ENCODE measurements around the gene KATNB1. TPM values are rescaled to one million over a fixed set of nuclear protein-coding genes. Genes with fewer than 3 reads are reported as not detected.

Gene KATNB1
- total RNA-seq, 1 donor from 2014 or later: 34.7 TPM

DNA sequence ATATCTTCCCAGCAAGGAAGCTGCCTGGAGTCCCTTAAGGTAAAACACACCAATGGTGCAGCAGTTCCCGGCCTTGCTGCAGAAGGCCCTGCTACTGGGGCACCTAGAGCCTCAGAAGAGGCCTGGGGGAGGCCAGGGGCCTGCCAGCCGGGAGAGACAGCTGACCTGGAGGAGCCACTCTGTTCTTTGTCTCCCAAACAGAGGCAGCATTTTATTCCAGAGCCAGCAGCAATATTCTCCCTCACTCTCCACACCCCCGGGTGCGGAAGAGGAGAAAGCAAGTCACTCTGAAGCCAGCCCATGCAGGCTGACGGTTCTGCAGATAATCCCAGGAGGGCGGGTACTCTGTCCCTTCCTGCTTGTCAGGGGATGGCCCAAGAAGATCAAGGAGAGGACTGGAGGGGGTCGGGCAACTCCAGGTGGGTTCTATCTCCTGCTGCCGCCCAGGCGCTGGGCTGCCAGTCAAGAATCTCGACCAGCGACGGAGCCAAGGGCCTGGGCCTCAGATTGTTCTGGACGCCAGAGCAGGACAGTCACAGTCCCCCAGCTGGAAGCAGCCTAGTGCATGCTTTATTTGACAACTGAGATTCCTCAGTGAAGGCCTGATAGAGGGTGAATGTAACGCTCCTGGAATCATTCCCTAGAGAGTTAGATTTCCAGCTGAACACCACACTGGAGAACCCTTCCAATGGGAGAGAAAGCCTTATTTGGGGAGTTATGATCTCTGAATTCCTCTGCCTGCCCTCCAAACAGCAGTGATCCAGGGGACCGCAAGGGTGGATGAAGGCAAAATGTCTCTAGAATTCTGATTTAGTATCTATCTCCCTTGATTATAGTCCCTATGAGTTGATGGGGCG, 67.8 kb downstream of the KATNB1 start:
- TF ChIP-seq, protein P1, sequence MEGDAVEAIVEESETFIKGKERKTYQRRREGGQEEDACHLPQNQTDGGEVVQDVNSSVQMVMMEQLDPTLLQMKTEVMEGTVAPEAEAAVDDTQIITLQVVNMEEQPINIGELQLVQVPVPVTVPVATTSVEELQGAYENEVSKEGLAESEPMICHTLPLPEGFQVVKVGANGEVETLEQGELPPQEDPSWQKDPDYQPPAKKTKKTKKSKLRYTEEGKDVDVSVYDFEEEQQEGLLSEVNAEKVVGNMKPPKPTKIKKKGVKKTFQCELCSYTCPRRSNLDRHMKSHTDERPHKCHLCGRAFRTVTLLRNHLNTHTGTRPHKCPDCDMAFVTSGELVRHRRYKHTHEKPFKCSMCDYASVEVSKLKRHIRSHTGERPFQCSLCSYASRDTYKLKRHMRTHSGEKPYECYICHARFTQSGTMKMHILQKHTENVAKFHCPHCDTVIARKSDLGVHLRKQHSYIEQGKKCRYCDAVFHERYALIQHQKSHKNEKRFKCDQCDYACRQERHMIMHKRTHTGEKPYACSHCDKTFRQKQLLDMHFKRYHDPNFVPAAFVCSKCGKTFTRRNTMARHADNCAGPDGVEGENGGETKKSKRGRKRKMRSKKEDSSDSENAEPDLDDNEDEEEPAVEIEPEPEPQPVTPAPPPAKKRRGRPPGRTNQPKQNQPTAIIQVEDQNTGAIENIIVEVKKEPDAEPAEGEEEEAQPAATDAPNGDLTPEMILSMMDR (conservative IDR thresholded peaks at IDR 0.05; ENCODE audit: low read depth, low read length): no peak
- no peak for DNase-seq (ENCODE audit: low read depth)
- no peak overlapping the region for H3K4me3 ChIP-seq (ENCODE audit: low read depth, low read length)

DNA sequence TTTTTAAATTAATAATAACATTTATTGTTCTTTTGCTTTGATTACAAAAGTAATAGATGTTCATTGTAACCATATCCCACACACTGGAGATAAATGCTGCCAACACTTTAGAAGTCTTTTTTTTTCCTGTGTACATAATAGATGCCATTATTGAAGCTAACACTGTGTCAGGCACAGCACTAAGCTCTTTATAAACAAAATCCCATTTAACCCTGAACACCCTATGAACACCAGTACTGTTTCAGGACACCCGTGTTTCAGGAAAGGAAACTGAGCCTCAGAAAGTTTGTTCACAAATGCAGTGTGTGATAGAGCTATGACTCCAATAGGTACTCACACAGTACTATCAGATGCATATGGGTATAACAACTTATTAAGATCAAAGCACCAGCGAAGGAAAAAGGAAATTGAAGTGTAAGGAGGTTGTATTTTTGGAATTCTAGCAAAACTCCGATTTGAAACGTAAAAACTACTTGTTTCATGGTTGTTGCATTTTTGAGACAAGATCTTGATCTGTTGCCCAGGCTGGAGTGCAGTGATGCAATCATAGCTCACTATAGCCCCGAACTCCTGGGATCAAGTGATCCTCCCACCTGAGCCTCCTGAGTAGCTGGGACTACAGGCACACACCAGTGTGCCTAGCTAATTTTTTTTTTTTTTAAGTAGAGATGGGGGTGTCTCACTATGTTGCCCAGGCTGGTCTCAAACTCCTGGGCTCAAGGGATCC, 68.7 kb downstream of the KATNB1 start:
- no peak overlapping the region for H3K4me3 ChIP-seq (ENCODE audit: low read depth, low read length)

DNA sequence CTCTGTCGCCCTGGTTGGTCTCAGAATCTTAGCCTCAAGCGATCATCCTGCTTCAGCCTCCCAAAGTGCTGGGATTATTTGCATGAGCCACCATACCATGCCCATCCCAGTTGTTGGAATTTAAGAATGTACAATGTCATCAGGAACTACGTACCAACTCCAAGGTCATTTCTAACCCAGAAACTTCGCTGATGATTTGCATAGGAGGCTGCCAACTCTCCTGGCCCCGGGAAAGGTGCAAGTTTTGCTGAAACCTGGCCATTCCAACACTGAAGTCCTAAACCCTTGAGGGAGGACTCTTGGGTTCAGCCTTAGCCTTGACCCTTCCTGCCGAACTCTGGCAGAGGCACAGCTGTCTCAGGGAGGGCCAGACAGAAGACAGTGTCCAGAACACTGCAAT, 69.6 kb downstream of the KATNB1 start:
- TF ChIP-seq, protein P1 (conservative IDR thresholded peaks at IDR 0.05; ENCODE audit: low read depth, low read length): no peak
- no peak overlapping the region for H3K4me3 ChIP-seq (ENCODE audit: low read depth, low read length)
- no peak for DNase-seq (ENCODE audit: low read depth)

More for the DNA sequence above, 68.7 kb downstream of the KATNB1 start:
- no peak for DNase-seq (ENCODE audit: low read depth)
- TF ChIP-seq, protein P1 (conservative IDR thresholded peaks at IDR 0.05; ENCODE audit: low read depth, low read length): no peak

Other genes starting within 250 kb of the KATNB1 start
- 35.3 and 39.5 TPM in 2 replicates for gene DOK4, start 249.3 kb upstream of the KATNB1 start, total RNA-seq
- gene CCDC102A, start 199.2 kb upstream of the KATNB1 start, total RNA-seq: 14.0 and 22.7 TPM in 2 replicates
- 0.29 and 0.58 TPM in 2 replicates for gene ADGRG5, start 193.1 kb upstream of the KATNB1 start, total RNA-seq
- gene ADGRG1, start 107.1 kb upstream of the KATNB1 start, total RNA-seq: 33.9 and 101 TPM in 2 replicates
- gene ADGRG3, start 67.5 kb upstream of the KATNB1 start, total RNA-seq: 0.06 TPM in 1 of 2 replicates, not detected in the other
- gene DRC7, start 41.0 kb upstream of the KATNB1 start, total RNA-seq: not detected in 2 replicates
- 79.1 and 86.0 TPM in 2 replicates for gene KIFC3, start 66.7 kb downstream of the KATNB1 start, total RNA-seq
- under 0.01 and 1.4 TPM in 2 replicates for gene CNGB1, start 235.4 kb downstream of the KATNB1 start, total RNA-seq

All from epithelial cell of proximal tubule (primary cell).